COLO829 (cell line): ENCODE data around the gene FAP.

Experiments
- DNase-seq: peaks from one replicate; pipeline ENCODE4 v3.0.0; 2012; ENCODE audit warnings: low spot score

FAP gene

DNA sequence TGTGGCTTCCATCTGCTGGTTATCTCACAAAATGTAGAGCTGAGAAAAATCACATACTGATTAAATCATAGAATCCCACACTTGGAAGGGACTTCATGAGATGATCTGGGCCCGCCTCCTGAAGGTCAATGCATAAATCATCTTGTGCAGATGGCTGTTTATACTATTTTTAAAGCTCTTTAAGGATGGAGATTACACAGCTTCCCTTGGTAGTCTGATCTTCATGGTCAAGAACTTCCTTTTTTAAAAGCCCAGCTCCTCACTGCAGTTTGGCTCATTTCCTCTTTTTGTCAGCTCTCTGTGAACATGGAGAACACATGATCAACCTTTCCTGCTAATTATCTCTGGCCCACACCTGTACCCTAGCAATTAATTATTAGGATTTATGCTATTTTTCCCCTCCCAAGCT, 117.1 kb downstream of the FAP start:
- no peak for DNase-seq

DNA sequence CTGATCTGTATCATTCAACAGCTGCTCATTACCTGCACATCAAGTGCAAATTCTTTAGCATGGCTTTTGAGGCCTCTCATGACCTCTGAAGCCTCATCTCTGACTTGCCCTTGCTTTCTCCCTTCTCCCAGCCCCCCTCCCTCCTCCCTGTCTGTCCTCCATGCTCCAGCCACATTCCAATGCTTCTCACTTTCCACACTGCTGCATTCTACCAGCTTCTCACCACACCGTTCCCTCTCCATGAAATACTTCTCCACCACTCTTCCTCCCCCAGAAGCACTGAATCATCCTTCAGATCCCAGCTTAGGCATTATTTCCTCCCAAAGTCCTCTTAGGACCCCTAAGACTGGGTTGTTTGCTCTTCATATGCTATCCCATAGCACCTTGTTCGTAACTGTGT, 118.1 kb downstream of the FAP start:
- DNase-seq: no peak

DNA sequence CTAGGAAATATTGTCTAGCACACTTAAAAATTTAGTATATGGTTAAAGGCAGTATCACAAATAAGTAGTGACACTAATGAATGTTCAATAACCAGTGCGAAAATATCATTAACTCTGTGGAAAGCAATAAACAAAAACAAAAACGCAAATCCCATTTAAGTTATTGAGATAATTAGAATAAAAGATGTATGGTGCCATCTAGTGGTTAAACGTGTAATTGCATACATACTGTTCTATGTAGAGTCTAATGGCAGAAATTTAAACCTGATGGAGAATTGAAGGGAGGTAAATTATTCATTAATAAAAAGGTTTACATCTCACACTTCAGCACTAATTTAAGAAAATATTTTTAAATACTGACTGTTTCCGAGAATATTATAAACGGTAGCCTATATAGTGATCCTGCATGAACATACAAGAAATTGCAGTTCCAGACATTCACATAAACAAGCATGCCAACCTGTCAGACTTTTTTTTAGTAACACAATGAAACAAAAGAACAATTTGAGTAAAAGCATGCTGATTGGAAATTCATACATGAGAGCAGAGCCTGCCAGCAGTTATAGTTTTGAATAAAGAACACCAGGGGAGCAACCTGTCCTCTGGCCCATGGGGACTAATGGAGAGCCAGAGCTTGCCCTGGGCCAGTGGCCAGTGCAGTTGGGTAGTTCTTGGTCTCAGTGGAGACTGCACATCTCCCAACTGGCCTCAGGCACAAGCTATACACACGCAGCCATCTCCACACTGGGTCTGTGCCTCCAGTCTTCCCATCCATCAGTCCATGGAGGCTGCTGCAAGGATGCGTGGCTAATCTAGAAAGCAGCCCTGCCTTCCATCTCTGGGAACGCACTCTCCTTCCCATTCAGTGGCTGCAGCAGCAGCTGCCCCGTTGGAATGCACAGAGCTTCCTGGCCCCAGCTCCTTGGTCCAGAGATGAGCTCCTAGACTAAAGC, 119.2 kb downstream of the FAP start:
- DNase-seq: peak; percentile 61
